SK-MEL-5 (cell line): ENCODE results near the gene SHB. TPM values are rescaled to one million over a fixed set of nuclear protein-coding genes. Genes with fewer than 3 reads are reported as not detected.

ENCODE experiments used
- DNase-seq: peaks from one replicate; pipeline ENCODE4 v3.0.0-alpha.2; 2016; ENCODE audit warnings: low read depth, low spot score
- in situ Hi-C: cut with HindIII; loops from 2 replicates; pipeline ENCODE4 v1.10.0; 2016; ENCODE audit warnings: low sequenced_read_pairs, high pct_unique_total_duplicates, low pct_unique_long_range_greater_than_20kb
- total RNA-seq: library from RNA; depleted of rRNA; stranded (reverse); fragments of >200 nt; shearing (Covaris generic); gene quantifications from 2 replicates; pipeline ENCODE4 v1.2.3, GENCODE V29; 2014

SHB gene
- total RNA-seq, 1 experiment from 2014 or later = 1.6 TPM

- no peak for DNase-seq
- in situ Hi-C loops = no loop called here
These were observed 78.5 kb downstream of the SHB start for GRCh38 chr9:37990404-37991015.

GRCh38 chr9:37989701-37990100 lies 79.3 kb downstream of the SHB start:
- DNase-seq = no peak
- in situ Hi-C loops = no loop called here

- DNase-seq = no peak
- in situ Hi-C loops = no loop called here
These were observed 80.4 kb downstream of the SHB start for GRCh38 chr9:37988602-37989001.

- no peak for DNase-seq
- in situ Hi-C loops = no loop called here
These were observed 81.0 kb downstream of the SHB start for GRCh38 chr9:37988041-37988440.

- no peak for DNase-seq
- in situ Hi-C loops = no loop called here
These were observed 81.5 kb downstream of the SHB start for GRCh38 chr9:37987467-37987981.

- in situ Hi-C loops = no loop called here
These were observed 82.2 kb downstream of the SHB start for GRCh38 chr9:37986771-37987258.

GRCh38 chr9:37986001-37986400 lies 83.0 kb downstream of the SHB start:
- DNase-seq = no peak
- in situ Hi-C loops = no loop called here

More at GRCh38 chr9:37986771-37987258, 82.2 kb downstream of the SHB start:
- DNase-seq = no peak

- DNase-seq = no peak
- in situ Hi-C loops = no loop called here
These were observed 84.1 kb downstream of the SHB start for GRCh38 chr9:37984672-37985611.

- in situ Hi-C loops = no loop called here
- no peak for DNase-seq
These were observed 84.8 kb downstream of the SHB start for GRCh38 chr9:37984278-37984671.

- DNase-seq = no peak
- in situ Hi-C loops = no loop called here
These were observed 85.5 kb downstream of the SHB start for GRCh38 chr9:37983381-37984067.

- DNase-seq = no peak
- in situ Hi-C loops = no loop called here
These were observed 89.2 kb downstream of the SHB start for GRCh38 chr9:37979844-37980243.

GRCh38 chr9:37978983-37979382 lies 90.0 kb downstream of the SHB start:
- DNase-seq = no peak
- in situ Hi-C loops = no loop called here

GRCh38 chr9:37978481-37978864 lies 90.6 kb downstream of the SHB start:
- in situ Hi-C loops = no loop called here
- DNase-seq = no peak

GRCh38 chr9:37977851-37978480 lies 91.1 kb downstream of the SHB start:
- in situ Hi-C loops = no loop called here
- no peak for DNase-seq

- in situ Hi-C loops = no loop called here
- no peak for DNase-seq
These were observed 92.1 kb downstream of the SHB start for GRCh38 chr9:37976714-37977477.

GRCh38 chr9:37975639-37976038 lies 93.4 kb downstream of the SHB start:
- in situ Hi-C loops = no loop called here
- DNase-seq = no peak
